Lower lobe of right lung (tissue), 2 donors: ENCODE results near the gene CCDC15. TPM values are rescaled to one million over a fixed set of nuclear protein-coding genes. Genes with fewer than 3 reads are reported as not detected.

Experiments
- ATAC-seq, 2 donors: fragments of 200-7000 bp; cut with Tn5 transposase; one replicate each; pipeline ENCODE4 v1.9.1; 2020 to 2022; ENCODE audit warnings: mild to moderate bottlenecking in 2 of 2, moderate library complexity in 2 of 2
- DNase-seq: peaks from one replicate; pipeline ENCODE4 v3.0.0-alpha.2; 2020
- H3K27ac ChIP-seq: fragments of 200-600 bp; one replicate; pipeline ENCODE4 v1.8.0; 2022
- H3K27me3 ChIP-seq: fragments of 200-600 bp; one replicate; pipeline ENCODE4 v1.8.0; 2022; ENCODE audit warnings: low read depth
- H3K36me3 ChIP-seq: fragments of 200-600 bp; one replicate; pipeline ENCODE4 v1.8.0; 2022; ENCODE audit warnings: mild to moderate bottlenecking
- H3K4me1 ChIP-seq: fragments of 200-600 bp; one replicate; pipeline ENCODE4 v1.8.0; 2022
- H3K4me3 ChIP-seq: fragments of 200-600 bp; one replicate; pipeline ENCODE4 v1.8.0; 2022; ENCODE audit warnings: mild to moderate bottlenecking
- H3K9me3 ChIP-seq: fragments of 200-600 bp; one replicate; pipeline ENCODE4 v1.8.0; 2022
- intact Hi-C: fragments of 100-400 bp; cut with DNase I; formaldehyde crosslinking; loops from one replicate; pipeline ENCODE4 v1.11.0; 2022
- total RNA-seq: library from RNA; stranded (reverse); fragmentation: NEBNext Ultra II Directional; extraction: Animal tissue kit (Norgen Biotek cat#: 25700); gene quantifications from one replicate; pipeline ENCODE4 v1.2.1, GENCODE V29; 2021
- TF ChIP-seq, protein P1 (sequence below): fragments of 200-600 bp; IDR thresholded peaks from one replicate; pipeline ENCODE4 v1.8.0; 2022; ENCODE audit warnings: antibody characterized with exemption, mild to moderate bottlenecking
- donor health status: DM: no; HTN: yes; CAD: no; lungs with severe emphysema.

The CCDC15 gene
- total RNA-seq, 1 donor from 2014 or later: 1.4 TPM

DNA sequence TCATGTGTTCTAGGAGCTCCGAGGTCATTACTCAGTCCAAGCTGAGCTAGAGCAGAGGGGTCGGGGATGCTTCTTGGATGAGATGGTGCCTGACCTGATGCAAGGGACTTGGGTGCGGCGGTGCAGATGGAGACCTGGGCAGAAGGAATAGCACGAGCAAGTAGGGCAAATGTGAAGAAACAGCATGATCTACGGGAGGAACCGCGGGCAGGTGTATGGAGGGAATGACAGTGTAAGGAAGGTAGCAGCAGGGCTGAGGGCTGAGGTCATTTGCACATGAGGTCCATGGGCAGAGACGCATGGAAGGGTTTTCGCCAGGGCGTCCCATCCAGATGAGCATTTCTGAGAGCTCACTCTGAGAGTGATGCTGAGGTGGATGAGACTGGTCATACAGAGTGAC, 124.0 kb downstream of the CCDC15 start:
- Histone ChIP-seq H3K27ac (no peak overlapping the region), H3K9me3 (no peaks in the 10 kb centered on the region), H3K4me1 (no peaks in the 10 kb centered on the region), H3K36me3 (no peaks in the 10 kb centered on the region), H3K4me3 (no peak overlapping the region), H3K27me3 (no peaks in the 10 kb centered on the region)
- ATAC-seq: no peak
- intact Hi-C loops: no loop called here
- DNase-seq: no peak
- TF ChIP-seq, protein P1, sequence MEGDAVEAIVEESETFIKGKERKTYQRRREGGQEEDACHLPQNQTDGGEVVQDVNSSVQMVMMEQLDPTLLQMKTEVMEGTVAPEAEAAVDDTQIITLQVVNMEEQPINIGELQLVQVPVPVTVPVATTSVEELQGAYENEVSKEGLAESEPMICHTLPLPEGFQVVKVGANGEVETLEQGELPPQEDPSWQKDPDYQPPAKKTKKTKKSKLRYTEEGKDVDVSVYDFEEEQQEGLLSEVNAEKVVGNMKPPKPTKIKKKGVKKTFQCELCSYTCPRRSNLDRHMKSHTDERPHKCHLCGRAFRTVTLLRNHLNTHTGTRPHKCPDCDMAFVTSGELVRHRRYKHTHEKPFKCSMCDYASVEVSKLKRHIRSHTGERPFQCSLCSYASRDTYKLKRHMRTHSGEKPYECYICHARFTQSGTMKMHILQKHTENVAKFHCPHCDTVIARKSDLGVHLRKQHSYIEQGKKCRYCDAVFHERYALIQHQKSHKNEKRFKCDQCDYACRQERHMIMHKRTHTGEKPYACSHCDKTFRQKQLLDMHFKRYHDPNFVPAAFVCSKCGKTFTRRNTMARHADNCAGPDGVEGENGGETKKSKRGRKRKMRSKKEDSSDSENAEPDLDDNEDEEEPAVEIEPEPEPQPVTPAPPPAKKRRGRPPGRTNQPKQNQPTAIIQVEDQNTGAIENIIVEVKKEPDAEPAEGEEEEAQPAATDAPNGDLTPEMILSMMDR: no peak

DNA sequence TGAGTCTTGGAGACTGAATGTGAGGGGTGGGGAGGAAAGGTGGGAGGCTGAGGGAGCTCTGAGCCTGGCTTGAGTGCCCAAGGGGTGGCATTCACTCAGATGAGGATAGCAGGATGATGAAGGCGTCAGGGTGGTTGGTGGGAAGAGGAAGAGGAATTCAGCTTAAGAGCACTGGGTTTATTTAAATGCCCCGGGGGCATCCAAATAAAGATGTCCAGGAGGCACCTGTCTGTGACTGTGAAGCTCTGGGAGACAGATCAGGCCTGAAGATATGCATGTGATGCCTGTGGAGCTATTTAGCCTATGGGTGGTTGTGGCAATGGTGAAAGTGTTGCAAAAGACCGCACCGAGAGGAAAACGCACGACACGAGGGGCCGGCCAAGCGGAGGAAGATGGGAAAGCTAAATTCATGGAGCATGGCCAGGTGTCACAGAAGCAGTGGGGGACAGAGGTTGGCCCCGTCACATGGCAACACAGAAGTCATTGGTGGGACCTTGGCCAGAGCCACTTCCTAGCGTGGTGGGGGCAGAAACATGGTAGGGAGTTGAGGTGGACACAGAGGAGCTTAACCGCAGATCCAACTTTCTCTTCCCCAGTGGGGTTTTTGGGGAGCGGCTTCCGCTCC, 124.6 kb downstream of the CCDC15 start:
- intact Hi-C loops: no loop called here
- no peaks in the 10 kb centered on the region for H3K4me1 ChIP-seq
- TF ChIP-seq, protein P1: no peak
- no peaks in the 10 kb centered on the region for H3K9me3 ChIP-seq
- no peak for ATAC-seq
- H3K36me3 ChIP-seq: no peaks in the 10 kb centered on the region
- DNase-seq: peak; percentile 38
- H3K27ac ChIP-seq: no peak overlapping the region
- H3K27me3 ChIP-seq: no peaks in the 10 kb centered on the region
- no peak overlapping the region for H3K4me3 ChIP-seq

DNA sequence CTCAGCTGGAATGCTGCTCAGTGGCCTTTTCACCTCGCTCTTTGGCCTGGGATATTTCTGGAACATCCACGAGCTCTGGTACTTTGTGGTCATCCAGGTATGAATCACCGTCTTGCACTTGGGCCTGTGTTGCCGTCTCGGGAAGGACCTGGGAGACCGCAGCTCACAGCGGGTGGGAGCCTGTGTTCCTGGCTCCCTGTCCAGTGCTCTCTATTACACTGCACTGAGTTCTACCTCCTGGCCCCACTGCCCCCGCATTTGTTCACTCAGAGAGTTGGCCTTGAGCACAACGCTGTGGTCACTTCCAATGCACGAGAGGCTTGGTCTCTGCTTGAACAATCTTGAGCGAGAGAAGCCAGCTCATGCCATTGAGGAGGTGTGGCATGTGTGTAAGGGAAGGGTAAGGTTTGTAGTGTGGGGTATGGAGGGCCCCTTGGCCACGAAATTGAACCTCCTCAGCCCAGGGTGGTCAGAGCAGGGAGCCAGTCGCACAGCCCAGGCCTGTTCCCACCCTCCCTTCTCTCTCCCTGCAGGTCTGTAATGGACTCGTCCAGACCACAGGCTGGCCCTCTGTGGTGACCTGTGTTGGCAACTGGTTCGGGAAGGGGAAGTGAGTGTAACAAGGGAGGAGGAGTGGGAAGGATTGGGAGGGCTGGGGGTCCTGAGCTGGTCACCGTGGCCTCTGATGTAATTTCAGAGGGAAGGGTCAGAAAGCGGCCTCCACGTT, 125.3 kb downstream of the CCDC15 start:
- no peaks in the 10 kb centered on the region for H3K4me1 ChIP-seq
- TF ChIP-seq, protein P1: no peak
- no peaks in the 10 kb centered on the region for H3K9me3 ChIP-seq
- H3K27ac ChIP-seq: no peak overlapping the region
- H3K27me3 ChIP-seq: no peaks in the 10 kb centered on the region
- intact Hi-C loops: no loop called here
- no peaks in the 10 kb centered on the region for H3K36me3 ChIP-seq
- H3K4me3 ChIP-seq: no peak overlapping the region
- DNase-seq (peak; percentile 55), ATAC-seq (peak; percentile 39 to 68)

DNA sequence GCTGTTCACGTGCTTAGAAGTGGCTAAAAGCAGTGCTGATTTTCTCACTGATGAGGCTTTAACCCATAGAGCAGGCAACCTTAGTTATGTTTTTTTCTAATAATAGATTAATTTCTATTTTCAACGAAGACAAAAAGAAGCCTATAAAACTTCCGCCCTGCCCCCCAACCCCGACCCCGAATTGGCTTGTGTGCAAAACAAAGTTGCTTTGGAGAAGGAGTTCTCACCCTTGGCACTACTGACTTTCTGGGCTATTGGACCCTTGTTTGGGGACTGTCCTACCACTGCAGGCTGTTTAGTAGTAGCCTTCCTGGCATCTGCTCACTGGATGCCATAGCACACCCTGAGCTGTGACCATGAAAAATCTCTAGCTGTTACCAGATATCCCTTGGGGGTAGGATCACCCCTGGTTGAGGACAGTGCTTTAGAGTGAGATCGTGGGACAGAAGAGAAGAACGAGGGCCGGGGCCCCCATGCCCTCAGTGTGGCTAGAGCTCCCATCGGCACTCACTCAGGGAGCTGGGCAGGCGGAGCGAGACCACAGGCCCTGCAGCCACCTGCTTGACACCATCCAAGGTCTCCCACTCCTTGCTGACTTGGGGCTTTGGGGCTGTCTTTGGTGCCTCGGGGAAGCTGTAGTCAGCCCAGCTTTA, 126.0 kb downstream of the CCDC15 start:
- DNase-seq (peak; percentile 37), ATAC-seq (no peak)
- no peaks in the 10 kb centered on the region for H3K9me3 ChIP-seq
- H3K27me3 ChIP-seq: no peaks in the 10 kb centered on the region
- no peaks in the 10 kb centered on the region for H3K36me3 ChIP-seq
- no peaks in the 10 kb centered on the region for H3K4me1 ChIP-seq
- H3K27ac ChIP-seq: no peak overlapping the region
- TF ChIP-seq, protein P1: no peak
- H3K4me3 ChIP-seq: no peak overlapping the region
- intact Hi-C loops: no loop called here

DNA sequence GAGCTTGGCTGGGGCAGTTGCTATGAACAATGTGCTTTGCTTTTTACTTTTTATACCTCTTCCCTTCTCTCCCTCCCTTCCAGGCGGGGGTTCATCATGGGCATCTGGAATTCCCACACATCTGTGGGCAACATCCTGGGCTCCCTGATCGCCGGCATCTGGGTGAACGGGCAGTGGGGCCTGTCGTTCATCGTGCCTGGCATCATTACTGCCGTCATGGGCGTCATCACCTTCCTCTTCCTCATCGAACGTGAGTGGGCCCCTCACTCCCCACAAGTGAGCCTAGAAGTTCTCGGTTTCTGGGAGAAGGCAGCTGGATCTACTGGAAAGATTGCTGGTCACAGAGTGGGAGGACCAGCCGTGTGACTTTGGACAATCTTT, 126.5 kb downstream of the CCDC15 start:
- H3K4me3 ChIP-seq: no peak overlapping the region
- H3K4me1 ChIP-seq: no peaks in the 10 kb centered on the region
- intact Hi-C loops: no loop called here
- H3K36me3 ChIP-seq: no peaks in the 10 kb centered on the region
- H3K9me3 ChIP-seq: no peaks in the 10 kb centered on the region
- ATAC-seq: no peak
- no peak for DNase-seq
- H3K27me3 ChIP-seq: no peaks in the 10 kb centered on the region
- TF ChIP-seq, protein P1: no peak
- H3K27ac ChIP-seq: no peak overlapping the region
